ENCODE measurements around the gene SPOCK2. TPM values are rescaled to one million over a fixed set of nuclear protein-coding genes. Genes with fewer than 3 reads are reported as not detected.

Gene SPOCK2
- total and polyA plus RNA-seq, 10 of the 15 experiments (the other 5 are each of a cell fraction or from before 2014, with no cell fraction given) = 0.02 to 1.5 (median 0.58) TPM

DNA sequence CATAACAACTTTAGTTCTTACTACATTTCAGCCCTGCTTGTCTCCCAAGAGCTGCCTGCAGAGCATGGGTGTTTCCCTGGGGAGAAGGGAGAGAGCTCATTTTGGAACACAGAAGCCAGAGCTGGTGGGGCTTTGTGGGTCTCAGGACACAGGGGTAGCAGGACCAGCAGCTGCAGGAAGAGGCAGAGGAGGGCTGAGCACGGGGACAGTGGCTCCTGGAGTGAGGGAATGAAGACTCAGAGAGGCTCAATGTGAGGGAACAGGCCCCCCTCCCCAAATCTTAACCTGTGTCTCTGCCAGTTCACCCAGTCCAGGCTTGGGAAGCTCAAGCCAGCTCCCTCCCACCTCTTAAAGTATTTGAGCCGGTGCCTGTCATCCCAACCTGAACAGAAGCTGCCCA is 74.2 kb downstream of the SPOCK2 start:
- H3K27ac ChIP-seq (ENCODE audit: control insufficient read depth, insufficient read depth) = no peak overlapping the region
- no peaks in the 10 kb centered on the region for H3K36me3 ChIP-seq (ENCODE audit: control insufficient read depth in 2 of 2, insufficient read depth in 2 of 2, low read length in 1 of 2)
- intact Hi-C loops (cut with micrococcal nuclease; ENCODE audit: unreplicated experiment) = no loop called here
- H3K9me3 ChIP-seq (replicated peaks; ENCODE audit: control insufficient read depth, insufficient read depth, low read length) = no peaks in the 10 kb centered on the region
- H3K9ac ChIP-seq (ENCODE audit: control insufficient read depth, insufficient read depth, low read length) = no peak overlapping the region
- no peak overlapping the region for H3K4me3 ChIP-seq
- no peak overlapping the region for H3K4me2 ChIP-seq (ENCODE audit: control insufficient read depth, insufficient read depth)
- POLR2A ChIA-PET = no interaction called here
- H3K27me3 ChIP-seq (replicated peaks in 1 of 2; ENCODE audit: control insufficient read depth in 2 of 2, insufficient read depth in 2 of 2, low read length in 1 of 2) = no peaks in the 10 kb centered on the region
- H4K20me1 ChIP-seq (ENCODE audit: control insufficient read depth, insufficient read depth) = no peaks in the 10 kb centered on the region; the same call in 1 of the 2 replicates
- ATAC-seq (no peak), FAIRE-seq (no peak), DNase-seq (ENCODE audit: low read depth, low spot score) (no peak)
- in situ Hi-C loops (cut with MboI) = no loop called here
- H3K79me2 ChIP-seq (ENCODE audit: control insufficient read depth, insufficient read depth, low read length) = no peaks in the 10 kb centered on the region
- H3K4me1 ChIP-seq (ENCODE audit: control insufficient read depth, insufficient read depth, low read length) = no peaks in the 10 kb centered on the region
- TF ChIP-seq SUZ12 (IDR thresholded peaks at IDR 0.05; ENCODE audit: unreplicated experiment) (no peak), BMI1 (IDR thresholded peaks at IDR 0.05; ENCODE audit: borderline replicate concordance) (no peak), TARDBP (IDR thresholded peaks at IDR 0.05; ENCODE audit: borderline replicate concordance) (no peak), ZNF384 (IDR thresholded peaks at IDR 0.05; ENCODE audit: borderline replicate concordance, low read depth, low read length) (no peak), NRF1 (conservative IDR thresholded peaks at IDR 0.05; ENCODE audit: low read depth, low read length) (no peak), EZH2 (IDR thresholded peaks at IDR 0.05; ENCODE audit: borderline replicate concordance, control insufficient read depth, low read depth, low read length) (no peak), RFX5 (IDR thresholded peaks at IDR 0.05; ENCODE audit: low read depth, low read length) (no peak), ZNF207 (IDR thresholded peaks at IDR 0.05; ENCODE audit: borderline replicate concordance) (no peak)
- TF ChIP-seq, protein P1, sequence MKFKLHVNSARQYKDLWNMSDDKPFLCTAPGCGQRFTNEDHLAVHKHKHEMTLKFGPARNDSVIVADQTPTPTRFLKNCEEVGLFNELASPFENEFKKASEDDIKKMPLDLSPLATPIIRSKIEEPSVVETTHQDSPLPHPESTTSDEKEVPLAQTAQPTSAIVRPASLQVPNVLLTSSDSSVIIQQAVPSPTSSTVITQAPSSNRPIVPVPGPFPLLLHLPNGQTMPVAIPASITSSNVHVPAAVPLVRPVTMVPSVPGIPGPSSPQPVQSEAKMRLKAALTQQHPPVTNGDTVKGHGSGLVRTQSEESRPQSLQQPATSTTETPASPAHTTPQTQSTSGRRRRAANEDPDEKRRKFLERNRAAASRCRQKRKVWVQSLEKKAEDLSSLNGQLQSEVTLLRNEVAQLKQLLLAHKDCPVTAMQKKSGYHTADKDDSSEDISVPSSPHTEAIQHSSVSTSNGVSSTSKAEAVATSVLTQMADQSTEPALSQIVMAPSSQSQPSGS (IDR thresholded peaks at IDR 0.05; ENCODE audit: low read length) = no peak
- CTCF ChIA-PET = interaction anchor here (0.7 to 1.2 kb wide), 2 partner anchors 29 to 117 kb away, joined by 3 to 4 read pairs; no protein-coding TSS in a partner anchor
- SMC1A ChIA-PET (ENCODE audit: uncharacterized antibody, unreplicated experiment) = no interaction called here
- BruUV-seq (replicated peaks) = no TSS peak
- RAD21 ChIA-PET (ENCODE audit: unreplicated experiment) = no interaction called here
- 18% methylated on average over 2 of the region's 2 CpGs for WGBS (ENCODE audit: insufficient coverage, insufficient replicate concordance, low lambda C conversion rate, missing lambda C conversion rate)
- H2AFZ ChIP-seq (ENCODE audit: control insufficient read depth, low read depth, low read length) = no peak overlapping the region

Measured in GM12878 (cell line).